H1 (cell line): ENCODE results near the gene BPI.

Experiments
- ATF2 ChIP-seq: IDR thresholded peaks from 2 replicates; pipeline ENCODE4 v1.6.1; 2012; ENCODE audit warnings: low read length, inconsistent platforms
- ATF3 ChIP-seq: IDR thresholded peaks from 2 replicates; pipeline ENCODE4 v1.6.1; 2011; ENCODE audit warnings: low read depth, mild to moderate bottlenecking, low read length; ENCODE audit not compliant: insufficient read depth
- CTCF ChIP-seq, 3 experiments: IDR thresholded peaks; 1 replicate in 2 of 3; 2 replicates in 1 of 3; pipeline versions ENCODE4 v1.5.1 to v1.6.1; 2011; ENCODE audit warnings: low read length in 3 of 3, mild to moderate bottlenecking in 3 of 3, inconsistent platforms in 2 of 3, low read depth in 1 of 3, moderate library complexity in 1 of 3; ENCODE audit not compliant: insufficient read depth in 1 of 3; ENCODE audit errors: control extremely low read depth in 1 of 3
- EZH2 ChIP-seq: fragments of 200-600 bp; sonication (generic); IDR thresholded peaks from 2 replicates; pipeline ENCODE4 v1.7.1; 2012; ENCODE audit warnings: low read depth, mild to moderate bottlenecking, moderate library complexity, low read length, inconsistent platforms; ENCODE audit not compliant: severe bottlenecking
- KDM1A ChIP-seq: fragments of 200-600, 300-600 bp; sonication (generic); IDR thresholded peaks from 2 replicates; pipeline ENCODE4 v1.7.1; 2016; ENCODE audit warnings: mild to moderate bottlenecking, low read length, borderline replicate concordance
- MAX ChIP-seq: IDR thresholded peaks from 2 replicates; pipeline ENCODE4 v1.6.1; 2012; ENCODE audit warnings: inconsistent platforms
- POLR2A ChIP-seq, 2 experiments: IDR thresholded peaks; 1 replicate in 1 of 2; 2 replicates in 1 of 2; pipeline ENCODE4 v1.6.1; 2011; ENCODE audit warnings: low read depth in 2 of 2, low read length in 2 of 2, mild to moderate bottlenecking in 2 of 2; ENCODE audit errors: control extremely low read depth in 1 of 2
- RNF2 ChIP-seq: fragments of 200-900, 300-1000 bp; sonication (generic); IDR thresholded peaks from 2 replicates; pipeline ENCODE4 v1.7.1; 2016; ENCODE audit warnings: borderline replicate concordance, low read depth, mild to moderate bottlenecking, antibody characterized with exemption, low read length; ENCODE audit not compliant: poor library complexity, severe bottlenecking; ENCODE audit errors: missing control alignments
- RXRA ChIP-seq: IDR thresholded peaks from 2 replicates; pipeline ENCODE4 v1.6.1; 2011; ENCODE audit warnings: low read depth, mild to moderate bottlenecking, low read length, moderate library complexity; ENCODE audit not compliant: insufficient read depth
- SIN3A ChIP-seq, 2 experiments: IDR thresholded peaks in 1 of 2; conservative IDR thresholded peaks in 1 of 2; 2 replicates each; pipeline ENCODE4 v1.6.1; 2011 to 2012; ENCODE audit warnings: low read length in 2 of 2, improper control_type of control experiment in 1 of 2, low read depth in 1 of 2, mild to moderate bottlenecking in 1 of 2
- SUZ12 ChIP-seq: fragments of 200-600 bp; sonication (generic); IDR thresholded peaks from 2 replicates; pipeline ENCODE4 v1.6.1; 2012; ENCODE audit warnings: mild to moderate bottlenecking, inconsistent platforms, low read length, moderate library complexity, mixed read lengths
- TEAD4 ChIP-seq: IDR thresholded peaks from 2 replicates; pipeline ENCODE4 v1.6.1; 2012; ENCODE audit warnings: low read depth, low read length, inconsistent platforms, mixed read lengths
- USF2 ChIP-seq: IDR thresholded peaks from 2 replicates; pipeline ENCODE4 v1.6.1; 2011; ENCODE audit warnings: low read length, improper control_type of control experiment

- TF ChIP-seq CTCF (IDR thresholded peaks at IDR 0.05; ENCODE audit: control extremely low read depth in 1 of 3, insufficient read depth in 1 of 3, low read depth in 1 of 3, low read length in 3 of 3) (no peak), KDM1A (no peak), MAX (no peak), ATF2 (no peak), POLR2A (IDR thresholded peaks at IDR 0.05; ENCODE audit: control extremely low read depth in 1 of 2, low read depth in 2 of 2, low read length in 2 of 2) (no peak), ATF3 (no peak), USF2 (no peak), RXRA (no peak), SIN3A (conservative IDR thresholded peaks at IDR 0.05 in 1 of 2, IDR thresholded peaks at IDR 0.05 in 1 of 2; ENCODE audit: low read depth in 1 of 2, low read length in 2 of 2) (no peak), TEAD4 (no peak), SUZ12 (no peak), EZH2 (no peak), RNF2 (no peak)
Measured at GRCh38 chr20:38363004-38363747, 59.2 kb downstream of the BPI start.
